ENCODE data around the gene LRRN3.

Gene LRRN3

DNA sequence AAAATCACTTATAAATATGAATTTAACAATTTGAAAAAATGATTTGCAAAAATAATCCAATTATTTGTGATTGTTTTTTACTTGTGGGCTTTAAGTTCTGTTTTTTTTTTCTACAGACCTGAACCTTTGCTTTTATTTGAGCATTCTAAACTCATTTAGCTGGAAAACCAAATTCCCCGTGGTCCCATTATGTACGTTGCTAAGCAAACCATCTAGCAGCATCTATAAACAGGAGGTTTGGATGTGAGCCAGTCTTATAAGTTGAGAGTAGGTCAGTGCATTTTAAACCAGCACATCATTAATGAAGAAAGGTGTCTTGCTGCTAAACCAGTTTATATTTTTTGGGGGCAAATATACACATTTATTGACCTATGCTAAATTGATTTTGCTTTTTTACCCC, 77.3 kb downstream of the LRRN3 start:
- DNase-seq (ENCODE audit: low read depth in 2 of 2): no peak

DNA sequence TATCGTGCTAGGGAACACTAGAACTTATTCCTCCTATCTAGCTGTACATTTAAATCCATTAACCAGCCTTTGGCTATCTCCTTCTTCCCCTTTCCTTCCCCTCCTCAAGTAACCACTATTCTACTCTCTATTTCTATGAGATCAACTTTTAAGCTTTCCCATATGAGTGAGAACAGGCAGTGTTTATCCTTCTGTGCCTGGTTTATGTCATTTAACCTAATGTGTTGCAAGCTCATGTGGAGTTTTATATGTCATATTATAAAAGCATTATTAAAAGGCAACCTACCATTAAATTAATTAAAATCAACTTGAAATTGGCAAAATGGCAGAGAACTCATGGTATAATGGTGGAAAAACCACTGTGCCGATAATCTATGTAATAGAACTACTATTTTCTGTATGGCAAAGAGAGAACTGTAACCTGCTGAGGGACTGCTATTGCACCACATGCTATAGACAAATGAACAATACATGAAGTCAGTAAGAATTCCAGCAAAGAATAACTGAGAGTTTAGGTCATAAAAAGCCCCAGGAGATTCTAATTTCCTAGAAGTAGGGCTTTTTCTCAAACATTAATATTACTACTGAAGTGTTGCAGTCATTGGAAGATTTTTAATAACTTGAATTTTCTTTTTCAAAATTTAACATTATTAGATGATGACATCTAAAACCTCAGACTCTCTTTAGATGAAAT, 81.8 kb downstream of the LRRN3 start:
- no peak for DNase-seq (ENCODE audit: low read depth in 2 of 2)

DNA sequence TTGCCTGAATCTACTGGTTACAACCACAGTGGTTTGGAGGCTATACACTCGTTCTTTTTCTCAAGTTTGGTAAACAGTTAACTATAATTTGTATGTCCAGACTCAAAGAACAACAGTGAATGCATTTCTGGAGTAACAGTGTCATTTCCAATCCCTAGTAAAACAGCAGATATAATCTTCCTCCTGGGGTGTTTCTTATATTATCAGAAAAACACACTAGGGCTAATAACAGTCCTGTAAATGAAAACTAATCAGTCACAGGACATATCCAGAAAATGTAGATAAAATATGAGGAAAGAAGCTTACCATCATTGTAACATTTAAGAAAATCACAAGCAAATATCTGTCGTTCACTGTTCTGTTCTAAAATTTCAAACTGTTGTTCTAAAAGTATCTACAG, 82.6 kb downstream of the LRRN3 start:
- no peak for DNase-seq (ENCODE audit: low read depth in 2 of 2)

DNA sequence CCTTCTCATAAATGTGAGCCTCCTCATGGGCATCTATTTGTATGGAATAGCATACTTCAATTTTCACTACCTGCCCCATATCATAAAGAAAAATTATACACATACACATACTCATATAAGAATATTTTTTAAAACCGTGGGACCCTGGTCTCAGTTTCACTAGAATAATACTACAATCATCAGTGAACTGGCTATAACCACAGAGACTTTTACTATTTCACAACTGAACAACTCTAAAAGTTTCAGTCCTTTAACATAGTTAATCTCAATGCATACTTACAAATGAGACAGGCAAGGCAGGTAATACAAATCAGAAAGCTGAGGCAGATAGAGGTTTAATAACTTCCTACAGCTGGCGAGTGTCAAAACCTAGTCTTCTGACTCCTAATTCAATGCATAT, 83.1 kb downstream of the LRRN3 start:
- no peak for DNase-seq (ENCODE audit: low read depth in 2 of 2)

DNA sequence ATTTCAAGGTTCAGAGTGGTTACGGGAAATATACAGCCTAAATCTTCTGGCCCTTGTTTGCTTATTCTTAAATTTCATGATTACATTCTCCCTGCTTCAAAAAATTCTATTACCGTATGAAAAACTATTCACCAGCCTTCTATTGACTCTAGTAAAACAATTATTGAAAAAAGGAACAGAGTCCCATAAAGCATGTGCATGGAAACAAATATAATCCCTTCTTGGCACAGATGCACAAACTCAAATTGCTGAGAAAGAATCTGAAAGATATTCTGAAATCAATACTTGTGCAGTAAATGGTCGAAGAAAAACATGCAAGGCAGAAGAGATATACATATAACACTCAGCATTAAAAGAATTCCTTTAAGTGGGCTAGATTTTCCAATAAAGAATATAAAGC, 83.6 kb downstream of the LRRN3 start:
- DNase-seq (ENCODE audit: low read depth in 2 of 2): no peak

All from activated CD8-positive, alpha-beta memory T cell treated with anti-CD3 and anti-CD28 coated beads for 4 hours (primary cell).